ENCODE measurements around the gene SLC35G2.

Gene SLC35G2

DNA sequence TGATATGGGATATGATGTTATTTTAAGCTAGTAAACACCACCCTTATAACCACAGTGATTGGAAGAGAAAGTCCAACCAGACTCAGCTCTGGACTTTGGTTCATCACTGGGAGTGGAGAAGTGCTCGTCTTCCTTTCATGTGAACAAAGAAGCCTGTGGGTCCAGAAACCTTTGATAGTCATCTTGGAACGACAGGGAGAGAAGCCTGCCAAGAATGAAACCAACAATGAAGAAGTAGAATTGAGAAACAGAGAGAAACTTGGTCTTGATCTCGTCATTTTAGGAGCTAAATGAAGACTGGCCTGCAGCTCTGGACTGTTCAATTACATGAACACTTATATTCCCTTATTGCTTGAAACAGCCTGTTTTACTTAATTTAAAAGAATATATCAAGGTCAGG is 13.1 kb upstream of the SLC35G2 start:
- Histone ChIP-seq H3K36me3 (ENCODE audit: low read length) (no peaks in the 10 kb centered on the region), H3F3A (ENCODE audit: insufficient read depth) (no peaks in the 10 kb centered on the region), H3K79me2 (ENCODE audit: insufficient read depth, low read length) (no peaks in the 10 kb centered on the region), H3K4me3 (ENCODE audit: insufficient read depth, low read length, poor library complexity, severe bottlenecking) (no peak overlapping the region), H4K20me1 (ENCODE audit: low read depth, low read length) (no peaks in the 10 kb centered on the region), H3K4me2 (ENCODE audit: low read depth, low read length, poor library complexity, severe bottlenecking) (no peak overlapping the region), H2AFZ (ENCODE audit: low read depth, low read length, severe bottlenecking) (no peak overlapping the region), H3K27ac (ENCODE audit: low read depth, low read length) (no peak overlapping the region), H3K9me2 (replicated peaks; ENCODE audit: insufficient read depth, low read length) (no peaks in the 10 kb centered on the region), H3K9ac (ENCODE audit: low read length) (no peak overlapping the region), H3K27me3 (ENCODE audit: low read length) (no peaks in the 10 kb centered on the region), H3K9me3 (ENCODE audit: insufficient read depth, low read length) (no peaks in the 10 kb centered on the region)
- no peak for TF ChIP-seq EZH2phosphoT487 (conservative IDR thresholded peaks at IDR 0.05; ENCODE audit: low read length)
- TF ChIP-seq, protein P1, sequence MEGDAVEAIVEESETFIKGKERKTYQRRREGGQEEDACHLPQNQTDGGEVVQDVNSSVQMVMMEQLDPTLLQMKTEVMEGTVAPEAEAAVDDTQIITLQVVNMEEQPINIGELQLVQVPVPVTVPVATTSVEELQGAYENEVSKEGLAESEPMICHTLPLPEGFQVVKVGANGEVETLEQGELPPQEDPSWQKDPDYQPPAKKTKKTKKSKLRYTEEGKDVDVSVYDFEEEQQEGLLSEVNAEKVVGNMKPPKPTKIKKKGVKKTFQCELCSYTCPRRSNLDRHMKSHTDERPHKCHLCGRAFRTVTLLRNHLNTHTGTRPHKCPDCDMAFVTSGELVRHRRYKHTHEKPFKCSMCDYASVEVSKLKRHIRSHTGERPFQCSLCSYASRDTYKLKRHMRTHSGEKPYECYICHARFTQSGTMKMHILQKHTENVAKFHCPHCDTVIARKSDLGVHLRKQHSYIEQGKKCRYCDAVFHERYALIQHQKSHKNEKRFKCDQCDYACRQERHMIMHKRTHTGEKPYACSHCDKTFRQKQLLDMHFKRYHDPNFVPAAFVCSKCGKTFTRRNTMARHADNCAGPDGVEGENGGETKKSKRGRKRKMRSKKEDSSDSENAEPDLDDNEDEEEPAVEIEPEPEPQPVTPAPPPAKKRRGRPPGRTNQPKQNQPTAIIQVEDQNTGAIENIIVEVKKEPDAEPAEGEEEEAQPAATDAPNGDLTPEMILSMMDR (IDR thresholded peaks at IDR 0.05; ENCODE audit: insufficient read depth, low read length, poor library complexity, severe bottlenecking) = no peak

DNA sequence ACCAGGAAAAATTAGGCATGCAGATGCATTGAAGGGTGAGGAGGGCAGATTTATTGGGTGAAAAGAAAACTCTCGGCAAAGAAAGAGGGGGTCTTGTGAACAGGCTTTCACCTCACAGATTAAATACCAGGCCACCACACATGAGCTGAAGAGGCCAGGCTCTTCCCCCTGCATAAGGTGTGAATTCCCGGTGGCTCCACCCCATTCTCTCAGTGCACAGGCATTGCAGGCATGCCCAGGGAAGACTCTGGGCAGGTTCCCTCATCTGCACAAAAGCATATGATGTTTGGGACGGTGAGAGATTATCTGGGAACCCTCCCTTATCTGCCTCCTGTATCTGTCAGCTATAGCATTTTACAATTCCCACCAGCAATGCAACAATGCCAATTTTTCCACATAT is 7.2 kb upstream of the SLC35G2 start:
- no peaks in the 10 kb centered on the region for H3K27me3 ChIP-seq (ENCODE audit: low read length)
- no peaks in the 10 kb centered on the region for H3K36me3 ChIP-seq (ENCODE audit: low read length)
- H2AFZ ChIP-seq (ENCODE audit: low read depth, low read length, severe bottlenecking) = no peak overlapping the region
- no peak overlapping the region for H3K4me3 ChIP-seq (ENCODE audit: insufficient read depth, low read length, poor library complexity, severe bottlenecking)
- TF ChIP-seq, protein P1 (IDR thresholded peaks at IDR 0.05; ENCODE audit: insufficient read depth, low read length, poor library complexity, severe bottlenecking) = no peak
- no peak for TF ChIP-seq EZH2phosphoT487 (conservative IDR thresholded peaks at IDR 0.05; ENCODE audit: low read length)
- H3K4me2 ChIP-seq (ENCODE audit: low read depth, low read length, poor library complexity, severe bottlenecking) = no peak overlapping the region
- H3K9ac ChIP-seq (ENCODE audit: low read length) = no peak overlapping the region
- no peak overlapping the region for H3K27ac ChIP-seq (ENCODE audit: low read depth, low read length)
- no peaks in the 10 kb centered on the region for H4K20me1 ChIP-seq (ENCODE audit: low read depth, low read length)
- no peaks in the 10 kb centered on the region for H3K9me2 ChIP-seq (replicated peaks; ENCODE audit: insufficient read depth, low read length)
- H3K79me2 ChIP-seq (ENCODE audit: insufficient read depth, low read length) = no peaks in the 10 kb centered on the region
- no peaks in the 10 kb centered on the region for H3F3A ChIP-seq (ENCODE audit: insufficient read depth)
- peaks cover 6% of the 10 kb centered on the region; the same call in 1 of the 2 replicates for H3K9me3 ChIP-seq (ENCODE audit: insufficient read depth, low read length)

DNA sequence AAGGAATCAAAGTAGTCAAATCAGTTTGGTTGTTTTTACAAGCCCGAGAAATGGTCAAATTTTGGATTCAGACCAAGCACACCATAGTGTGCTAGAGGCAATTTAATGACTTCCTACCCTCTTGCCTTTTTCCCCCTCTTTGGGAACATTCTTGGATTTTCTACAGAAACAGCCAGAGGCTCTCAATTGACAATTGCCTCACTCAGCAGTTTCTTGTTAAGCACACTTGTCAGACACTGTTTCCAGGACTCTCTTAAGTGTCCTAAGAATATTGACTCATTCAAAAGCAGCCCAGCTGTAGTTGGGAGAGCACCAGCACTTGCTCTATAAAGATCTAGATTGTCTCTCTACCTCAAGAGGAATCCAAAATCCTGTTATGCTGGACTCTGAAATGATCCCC is 1.5 kb upstream of the SLC35G2 start:
- no peaks in the 10 kb centered on the region for H3K9me3 ChIP-seq (ENCODE audit: insufficient read depth, low read length)
- H3F3A ChIP-seq (ENCODE audit: insufficient read depth) = no peaks in the 10 kb centered on the region
- no peak overlapping the region for H3K4me3 ChIP-seq (ENCODE audit: insufficient read depth, low read length, poor library complexity, severe bottlenecking)
- H3K27me3 ChIP-seq (ENCODE audit: low read length) = no peaks in the 10 kb centered on the region
- H2AFZ ChIP-seq (ENCODE audit: low read depth, low read length, severe bottlenecking) = no peak overlapping the region
- no peaks in the 10 kb centered on the region for H3K79me2 ChIP-seq (ENCODE audit: insufficient read depth, low read length)
- H3K36me3 ChIP-seq (ENCODE audit: low read length) = no peaks in the 10 kb centered on the region
- no peak overlapping the region for H3K4me2 ChIP-seq (ENCODE audit: low read depth, low read length, poor library complexity, severe bottlenecking)
- no peaks in the 10 kb centered on the region for H3K9me2 ChIP-seq (replicated peaks; ENCODE audit: insufficient read depth, low read length)
- no peak for TF ChIP-seq EZH2phosphoT487 (conservative IDR thresholded peaks at IDR 0.05; ENCODE audit: low read length)
- TF ChIP-seq, protein P1 (IDR thresholded peaks at IDR 0.05; ENCODE audit: insufficient read depth, low read length, poor library complexity, severe bottlenecking) = no peak
- no peaks in the 10 kb centered on the region for H4K20me1 ChIP-seq (ENCODE audit: low read depth, low read length)
- H3K27ac ChIP-seq (ENCODE audit: low read depth, low read length) = no peak overlapping the region
- no peak overlapping the region for H3K9ac ChIP-seq (ENCODE audit: low read length)

All from SU-DHL-6 (cell line).